ENCODE data around the gene PICALM.
"Not testable (repeated sequence)": the region's sequence is repeated elsewhere in the genome, so short reads cannot be mapped to it uniquely, and the experiment has no call there.

The PICALM gene

DNA sequence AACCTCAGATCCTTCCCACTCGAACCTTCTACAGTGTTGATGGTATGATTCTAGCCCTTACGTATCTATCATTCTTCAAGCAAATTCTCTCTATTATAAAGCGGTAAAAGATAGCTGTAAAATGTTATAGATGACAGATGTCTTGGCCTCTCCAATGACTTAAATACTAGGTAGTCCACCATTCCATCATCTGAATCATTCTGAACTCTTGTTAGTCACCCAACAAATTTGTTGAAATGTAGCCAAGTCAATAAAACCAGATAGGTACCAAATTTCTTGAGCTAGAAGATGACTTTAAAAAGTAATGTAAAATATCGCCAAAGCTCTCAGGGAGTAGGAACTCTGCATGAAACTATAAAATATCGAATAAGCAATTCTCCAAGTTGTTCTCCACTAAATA lies 32.6 kb upstream of the PICALM start:
- DNase-seq (ENCODE audit: low read depth): no peak
- H3K4me3 ChIP-seq (ENCODE audit: low read depth, low read length): no peak overlapping the region
- TF ChIP-seq MYC (IDR thresholded peaks at IDR 0.05; ENCODE audit: low read depth, low read length): no peak
- TF ChIP-seq POLR2A (IDR thresholded peaks at IDR 0.05; ENCODE audit: extremely low read depth, insufficient read length): no peak
- TF ChIP-seq, protein P1, sequence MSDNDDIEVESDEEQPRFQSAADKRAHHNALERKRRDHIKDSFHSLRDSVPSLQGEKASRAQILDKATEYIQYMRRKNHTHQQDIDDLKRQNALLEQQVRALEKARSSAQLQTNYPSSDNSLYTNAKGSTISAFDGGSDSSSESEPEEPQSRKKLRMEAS (IDR thresholded peaks at IDR 0.05; ENCODE audit: low read depth, low read length): no peak
- TF ChIP-seq, protein P2, sequence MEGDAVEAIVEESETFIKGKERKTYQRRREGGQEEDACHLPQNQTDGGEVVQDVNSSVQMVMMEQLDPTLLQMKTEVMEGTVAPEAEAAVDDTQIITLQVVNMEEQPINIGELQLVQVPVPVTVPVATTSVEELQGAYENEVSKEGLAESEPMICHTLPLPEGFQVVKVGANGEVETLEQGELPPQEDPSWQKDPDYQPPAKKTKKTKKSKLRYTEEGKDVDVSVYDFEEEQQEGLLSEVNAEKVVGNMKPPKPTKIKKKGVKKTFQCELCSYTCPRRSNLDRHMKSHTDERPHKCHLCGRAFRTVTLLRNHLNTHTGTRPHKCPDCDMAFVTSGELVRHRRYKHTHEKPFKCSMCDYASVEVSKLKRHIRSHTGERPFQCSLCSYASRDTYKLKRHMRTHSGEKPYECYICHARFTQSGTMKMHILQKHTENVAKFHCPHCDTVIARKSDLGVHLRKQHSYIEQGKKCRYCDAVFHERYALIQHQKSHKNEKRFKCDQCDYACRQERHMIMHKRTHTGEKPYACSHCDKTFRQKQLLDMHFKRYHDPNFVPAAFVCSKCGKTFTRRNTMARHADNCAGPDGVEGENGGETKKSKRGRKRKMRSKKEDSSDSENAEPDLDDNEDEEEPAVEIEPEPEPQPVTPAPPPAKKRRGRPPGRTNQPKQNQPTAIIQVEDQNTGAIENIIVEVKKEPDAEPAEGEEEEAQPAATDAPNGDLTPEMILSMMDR (IDR thresholded peaks at IDR 0.05; ENCODE audit: low read depth, low read length): no peak

DNA sequence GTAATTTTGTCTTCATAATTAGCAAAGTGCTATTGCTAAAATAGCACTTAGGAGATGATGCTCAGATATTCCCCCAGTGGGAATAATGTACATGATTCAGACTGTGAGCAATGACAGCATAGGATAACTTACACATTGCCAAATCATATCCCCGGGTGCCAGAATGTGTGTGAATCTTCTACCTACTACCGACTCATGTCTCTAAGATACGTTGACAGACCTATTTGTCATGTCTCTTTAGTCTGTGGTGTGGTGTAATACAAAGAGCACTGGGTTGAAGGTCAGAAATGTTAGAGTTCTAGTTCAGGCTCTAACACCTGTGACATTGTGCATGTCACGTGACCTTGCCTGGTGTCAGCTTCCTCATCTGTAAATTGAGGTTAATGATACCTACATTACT lies 31.0 kb upstream of the PICALM start:
- no peak for DNase-seq (ENCODE audit: low read depth)
- no peak overlapping the region for H3K4me3 ChIP-seq (ENCODE audit: low read depth, low read length)
- TF ChIP-seq, protein P2 (IDR thresholded peaks at IDR 0.05; ENCODE audit: low read depth, low read length): no peak
- TF ChIP-seq, protein P1 (IDR thresholded peaks at IDR 0.05; ENCODE audit: low read depth, low read length): no peak
- TF ChIP-seq POLR2A (IDR thresholded peaks at IDR 0.05; ENCODE audit: extremely low read depth, insufficient read length) (no peak), MYC (IDR thresholded peaks at IDR 0.05; ENCODE audit: low read depth, low read length) (no peak)

DNA sequence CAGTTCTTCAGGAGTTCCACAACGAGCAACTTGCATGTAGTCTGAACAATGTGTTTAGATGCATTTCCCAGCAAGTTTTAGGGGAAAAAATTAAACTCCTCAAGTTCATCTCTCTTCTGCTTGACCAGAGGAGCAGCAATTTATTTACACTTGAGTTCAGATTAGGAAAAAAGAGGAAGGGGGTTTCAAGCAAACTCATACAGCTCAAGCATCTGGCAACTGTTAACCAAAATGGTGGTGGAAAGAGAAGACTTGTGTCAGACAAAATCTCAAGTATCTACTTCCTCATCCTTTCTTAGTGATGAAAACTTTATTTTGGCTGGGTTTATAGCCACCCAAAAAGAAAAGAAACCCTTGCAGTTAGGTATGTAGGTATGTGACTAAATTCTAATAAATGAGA lies 29.1 kb upstream of the PICALM start:
- TF ChIP-seq, protein P2 (IDR thresholded peaks at IDR 0.05; ENCODE audit: low read depth, low read length): no peak
- TF ChIP-seq MYC (IDR thresholded peaks at IDR 0.05; ENCODE audit: low read depth, low read length): no peak
- TF ChIP-seq, protein P1 (IDR thresholded peaks at IDR 0.05; ENCODE audit: low read depth, low read length): no peak
- no peak for TF ChIP-seq POLR2A (IDR thresholded peaks at IDR 0.05; ENCODE audit: extremely low read depth, insufficient read length)
- DNase-seq (ENCODE audit: low read depth): peak; percentile 42
- no peak overlapping the region for H3K4me3 ChIP-seq (ENCODE audit: low read depth, low read length)

DNA sequence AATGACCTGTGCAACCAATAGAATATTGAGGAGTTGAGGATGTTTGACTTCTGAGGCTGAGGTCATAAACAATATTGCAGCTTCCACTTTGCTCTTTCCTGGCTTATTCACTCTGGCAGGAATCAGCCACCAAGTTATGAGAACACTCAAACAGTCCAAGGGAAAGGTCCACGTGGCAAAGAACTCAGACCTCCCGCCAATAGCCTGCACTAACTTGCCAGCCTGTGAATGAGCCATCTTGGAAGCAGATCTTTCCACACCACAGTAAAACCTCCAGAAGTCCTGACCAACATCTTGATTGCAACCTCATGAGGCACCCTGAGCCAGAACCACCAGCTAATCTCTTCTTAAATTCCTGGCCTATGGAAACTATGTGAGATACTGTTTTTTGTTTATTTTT lies 22.7 kb upstream of the PICALM start:
- no peak for TF ChIP-seq MYC (IDR thresholded peaks at IDR 0.05; ENCODE audit: low read depth, low read length)
- no peak for TF ChIP-seq POLR2A (IDR thresholded peaks at IDR 0.05; ENCODE audit: extremely low read depth, insufficient read length)
- TF ChIP-seq, protein P1 (IDR thresholded peaks at IDR 0.05; ENCODE audit: low read depth, low read length): no peak
- TF ChIP-seq, protein P2 (IDR thresholded peaks at IDR 0.05; ENCODE audit: low read depth, low read length): no peak
- DNase-seq (ENCODE audit: low read depth): no peak
- no peak overlapping the region for H3K4me3 ChIP-seq (ENCODE audit: low read depth, low read length)

DNA sequence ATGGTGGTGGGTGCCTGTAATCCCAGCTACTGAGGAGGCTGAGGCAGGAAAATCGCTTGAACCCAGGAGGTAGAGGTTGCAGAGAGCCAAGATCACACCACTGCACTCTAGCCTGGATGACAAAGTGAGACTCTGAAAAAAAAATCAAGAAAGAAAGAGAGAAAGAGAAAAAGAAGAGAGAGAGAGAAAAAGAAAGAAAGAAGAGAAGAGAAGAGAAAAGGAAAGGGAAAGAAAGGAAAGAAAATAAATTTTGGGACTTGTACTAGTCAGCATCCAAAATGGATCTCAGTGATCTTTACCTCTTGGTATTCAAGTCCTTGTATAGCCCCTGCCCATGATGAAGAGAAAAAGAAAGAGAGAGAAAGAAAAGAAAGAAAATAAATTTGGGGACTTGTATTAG lies 22.2 kb upstream of the PICALM start:
- TF ChIP-seq, protein P1 (IDR thresholded peaks at IDR 0.05; ENCODE audit: low read depth, low read length): no peak
- TF ChIP-seq MYC (IDR thresholded peaks at IDR 0.05; ENCODE audit: low read depth, low read length) (no peak), POLR2A (IDR thresholded peaks at IDR 0.05; ENCODE audit: extremely low read depth, insufficient read length) (no peak)
- TF ChIP-seq, protein P2 (IDR thresholded peaks at IDR 0.05; ENCODE audit: low read depth, low read length): no peak
- no peak for DNase-seq (ENCODE audit: low read depth)
- no peak overlapping the region for H3K4me3 ChIP-seq (ENCODE audit: low read depth, low read length)

DNA sequence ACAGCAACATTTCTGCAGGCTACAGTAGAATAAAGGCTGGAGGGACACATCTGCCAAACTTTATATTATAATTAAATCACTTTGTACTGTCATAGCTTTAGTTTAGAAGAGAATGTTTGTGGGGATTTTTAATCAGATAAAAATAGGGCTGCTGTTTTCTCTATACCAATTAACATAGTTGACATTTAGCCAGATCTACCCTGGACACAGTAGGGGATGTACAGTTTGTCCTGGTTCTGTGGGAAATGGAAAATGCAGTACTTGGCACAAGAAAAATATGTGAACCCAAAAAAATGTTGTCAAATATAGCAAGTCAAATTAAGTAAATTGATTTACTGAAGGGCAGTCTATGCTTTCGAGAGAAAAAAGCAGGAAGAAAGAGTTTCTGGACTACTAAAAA lies 20.8 kb upstream of the PICALM start:
- no peak overlapping the region for H3K4me3 ChIP-seq (ENCODE audit: low read depth, low read length)
- TF ChIP-seq, protein P1 (IDR thresholded peaks at IDR 0.05; ENCODE audit: low read depth, low read length): no peak
- TF ChIP-seq POLR2A (IDR thresholded peaks at IDR 0.05; ENCODE audit: extremely low read depth, insufficient read length) (no peak), MYC (IDR thresholded peaks at IDR 0.05; ENCODE audit: low read depth, low read length) (no peak)
- TF ChIP-seq, protein P2 (IDR thresholded peaks at IDR 0.05; ENCODE audit: low read depth, low read length): no peak
- DNase-seq (ENCODE audit: low read depth): no peak

DNA sequence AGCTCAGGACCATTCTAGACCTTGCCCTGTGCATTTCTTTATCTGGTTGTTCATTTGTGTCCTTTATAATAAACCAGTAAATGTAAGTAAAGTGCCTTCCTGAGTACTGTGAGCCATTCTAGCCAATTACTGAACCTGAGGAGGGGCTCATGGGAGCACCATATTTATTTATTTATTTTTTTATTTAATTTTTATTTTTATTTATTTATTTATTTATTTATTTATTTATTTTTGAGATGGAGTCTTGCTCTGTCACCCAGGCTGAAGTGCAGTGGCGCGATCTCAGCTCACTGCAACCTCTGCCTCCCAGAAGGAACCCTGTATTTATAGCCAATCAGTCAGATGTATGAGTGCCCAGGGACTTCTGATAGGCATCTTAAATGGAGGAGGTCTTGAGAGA lies 18.8 kb upstream of the PICALM start:
- not testable (repeated sequence) for H3K4me3 ChIP-seq (ENCODE audit: low read depth, low read length)

More for the DNA sequence above, 18.8 kb upstream of the PICALM start:
- not testable (repeated sequence) for DNase-seq (ENCODE audit: low read depth)

All from NB4 (cell line).